Stomach (tissue), 9 donors: ENCODE measurements around the gene KRTAP4-3. TPM values are rescaled to one million over a fixed set of nuclear protein-coding genes. Genes with fewer than 3 reads are reported as not detected.
"Not testable (repeated sequence)": the region's sequence is repeated elsewhere in the genome, so short reads cannot be mapped to it uniquely, and the experiment has no call there.

ENCODE experiments used
- DNase-seq, 2 donors: peaks; one replicate each; pipeline versions ENCODE4 v3.0.0 to v3.0.0-alpha.2; 2013 to 2019
- H3K27ac ChIP-seq, 5 donors: fragments of 200-600 bp in 4 of 5; sonication (generic) in 4 of 5; one replicate each; pipeline ENCODE4 v1.5.1; 2013 to 2019; ENCODE audit warnings: mild to moderate bottlenecking in 1 of 5, moderate library complexity in 1 of 5
- H3K27me3 ChIP-seq, 3 donors: fragments of 200-600 bp; sonication (generic); one replicate each; pipeline ENCODE4 v1.5.1; 2017 to 2019; ENCODE audit warnings: mixed run types in 1 of 3
- H3K36me3 ChIP-seq, 4 donors: fragments of 200-600 bp; sonication (generic); 1 replicate in 3 of 4; 2 replicates in 1 of 4; pipeline ENCODE4 v1.5.1; 2016 to 2019
- H3K4me1 ChIP-seq, 4 donors: fragments of 200-600 bp; sonication (generic); one replicate each; pipeline ENCODE4 v1.5.1; 2016 to 2019
- H3K4me3 ChIP-seq, 4 donors: fragments of 200-600 bp; sonication (generic) in 3 of 4; one replicate each; pipeline ENCODE4 v1.5.1; 2016 to 2019; ENCODE audit warnings: mild to moderate bottlenecking in 1 of 4
- H3K9me3 ChIP-seq, 4 donors: fragments of 200-600 bp; sonication (generic); one replicate each; pipeline ENCODE4 v1.5.1; 2016 to 2019
- CTCF ChIP-seq, 7 experiments: fragments of 450-650 bp in 4 of 7; fragments of 200-600 bp in 3 of 7; sonication (generic) in 3 of 7; IDR thresholded peaks; one replicate each; pipeline ENCODE4 v1.5.1; 2016 to 2019; ENCODE audit warnings: antibody characterized with exemption in 7 of 7, control low read depth in 2 of 7, mild to moderate bottlenecking in 1 of 7
- EP300 ChIP-seq: sonication (generic); formaldehyde crosslinking; IDR thresholded peaks from one replicate; pipeline ENCODE4 v1.6.1; 2017; ENCODE audit warnings: antibody characterized with exemption
- POLR2A ChIP-seq, 4 donors: fragments of 450-650 bp; IDR thresholded peaks; one replicate each; pipeline ENCODE4 v1.6.1; 2016; ENCODE audit warnings: antibody characterized with exemption in 4 of 4, control low read depth in 2 of 4, mild to moderate bottlenecking in 1 of 4, moderate library complexity in 1 of 4
- POLR2AphosphoS5 ChIP-seq, 3 donors: sonication (generic); formaldehyde crosslinking; IDR thresholded peaks; one replicate each; pipeline ENCODE4 v1.6.1; 2016; ENCODE audit warnings: antibody characterized with exemption in 3 of 3
- WGBS, 5 donors: extraction: QIAGEN DNeasy Blood & Tissue Kit in 3 of 5; methylation state at CpG; one replicate each; pipeline versions ENCODE4 v1.1.5 to v1.1.7; 2013 to 2018; 5-methylcytosine and 5-hydroxymethylcytosine counted together
- intact Hi-C: fragments of 100-400 bp; cut with DNase I; formaldehyde crosslinking; loops from one replicate; pipeline ENCODE4 v1.15.1; 2023; ENCODE audit warnings: low total_unique reads
- polyA plus RNA-seq, 3 donors: library from polyadenylated mRNA; stranded (reverse); fragments of 200-250 nt; gene quantifications; one replicate each; pipeline ENCODE4 v1.2.3, GENCODE V29; 2013
- total RNA-seq, 5 donors: library from RNA; depleted of rRNA; stranded (reverse); fragments of >200 nt; gene quantifications; one replicate each; pipeline versions ENCODE4 v1.1.0 to v1.2.3, GENCODE V29; 2014 to 2016
- donor health status: healthy with polysubstance abuse.
- donor health status: Bipolar disorder and iron deficiency.
- donor health status: healthy.

Gene KRTAP4-3
- total and polyA plus RNA-seq, 8 donors: not detected

- intact Hi-C loops: no loop called here
- 78 to 86% (median 84%) methylated on average over 4 of the region's 4 CpGs for WGBS, 5 donors
- Histone ChIP-seq H3K27ac (no peak overlapping the region), H3K9me3 (no peaks in the 10 kb centered on the region), H3K4me1 (no peaks in the 10 kb centered on the region), H3K4me3 (no peak overlapping the region), H3K27me3 (peaks cover 0 to 17% (median 0%) of the 10 kb centered on the region in 3 donors), H3K36me3 (no peaks in the 10 kb centered on the region)
- no peak for TF ChIP-seq EP300
- TF ChIP-seq POLR2A (IDR thresholded peaks at IDR 0.05): no peak
- TF ChIP-seq POLR2AphosphoS5 (IDR thresholded peaks at IDR 0.05): no peak
- TF ChIP-seq CTCF (IDR thresholded peaks at IDR 0.05): no peak
- DNase-seq: no peak
These were observed 18.0 kb downstream of the KRTAP4-3 start for GRCh38 chr17:41150026-41150425.

GRCh38 chr17:41149652-41149985 lies 18.4 kb downstream of the KRTAP4-3 start, which contains the start of gene KRTAP4-5:
TSS of gene KRTAP4-5 (minus strand) at chr17:41149825. CDS start at chr17:41149767, 58 bp downstream.
- Histone ChIP-seq H3K27ac (no peak within 1 kb of the TSS), H3K4me1 (no peaks in the 10 kb centered on the region), H3K4me3 (no peak within 1 kb of the TSS), H3K27me3 (peaks cover 0 to 17% (median 0%) of the 10 kb centered on the region in 3 donors), H3K36me3 (no peaks in the 10 kb centered on the region), H3K9me3 (no peaks in the 10 kb centered on the region)
- DNase-seq: no peak
- intact Hi-C loops: no loop called here
- 50 to 59% (median 57%) methylated on average over 2 of the region's 2 CpGs for WGBS, 5 donors
- no peak for TF ChIP-seq POLR2AphosphoS5 (IDR thresholded peaks at IDR 0.05)
- TF ChIP-seq POLR2A (IDR thresholded peaks at IDR 0.05): no peak
- no peak for TF ChIP-seq EP300
- no peak for TF ChIP-seq CTCF (IDR thresholded peaks at IDR 0.05)

GRCh38 chr17:41148971-41149651 lies 18.9 kb downstream of the KRTAP4-3 start:
- H3K4me1 ChIP-seq, H3K9me3 ChIP-seq, intact Hi-C loops, H3K27ac ChIP-seq, DNase-seq, H3K4me3 ChIP-seq, H3K36me3 ChIP-seq: not testable (repeated sequence)
- H3K27me3 ChIP-seq: peaks cover 0 to 13% (median 0%) of the 10 kb centered on the region in 3 donors
- WGBS, 5 donors: 71 to 83% (median 78%) methylated on average over 8 to 10 of the region's 10 CpGs

GRCh38 chr17:41147531-41148204 lies 20.4 kb downstream of the KRTAP4-3 start:
- H3K4me3 ChIP-seq: no peak overlapping the region
- no peak overlapping the region for H3K27ac ChIP-seq
- no peak for DNase-seq
- H3K9me3 ChIP-seq: peaks cover 0 to 18% (median 15%) of the 10 kb centered on the region in 4 donors
- no peaks in the 10 kb centered on the region for H3K4me1 ChIP-seq
- intact Hi-C loops: no loop called here
- 70 to 96% (median 92%) methylated on average over 2 of the region's 2 CpGs for WGBS, 5 donors
- H3K27me3 ChIP-seq: peaks cover 0 to 13% (median 0%) of the 10 kb centered on the region in 3 donors
- H3K36me3 ChIP-seq: no peaks in the 10 kb centered on the region
- no peak for TF ChIP-seq EP300
- no peak for TF ChIP-seq POLR2A (IDR thresholded peaks at IDR 0.05)
- TF ChIP-seq POLR2AphosphoS5 (IDR thresholded peaks at IDR 0.05): no peak
- TF ChIP-seq CTCF (IDR thresholded peaks at IDR 0.05): no peak

GRCh38 chr17:41145261-41145660 lies 22.8 kb downstream of the KRTAP4-3 start:
- WGBS, 5 donors: 84 to 91% (median 88%) methylated on average over 2 of the region's 2 CpGs
- intact Hi-C loops: no loop called here
- Histone ChIP-seq H3K9me3 (peaks cover 0 to 32% (median 23%) of the 10 kb centered on the region in 4 donors), H3K27me3 (peaks cover 0 to 13% (median 0%) of the 10 kb centered on the region in 3 donors), H3K4me3 (no peak overlapping the region), H3K27ac (no peak overlapping the region), H3K4me1 (no peaks in the 10 kb centered on the region), H3K36me3 (no peaks in the 10 kb centered on the region)
- TF ChIP-seq POLR2AphosphoS5 (IDR thresholded peaks at IDR 0.05): no peak
- no peak for TF ChIP-seq CTCF (IDR thresholded peaks at IDR 0.05)
- no peak for TF ChIP-seq POLR2A (IDR thresholded peaks at IDR 0.05)
- no peak for TF ChIP-seq EP300
- DNase-seq: no peak
